ELR (cell line): ENCODE data around the gene CEP72.
A peak's percentile ranks its signal among the peaks of the same experiment; 100 is the strongest.
"Not testable (repeated sequence)": the region's sequence is repeated elsewhere in the genome, so short reads cannot be mapped to it uniquely, and the experiment has no call there.

Source experiments
- DNase-seq: peaks from one replicate; pipeline ENCODE4 v3.0.0-alpha.2; 2015; ENCODE audit warnings: low read depth

Gene CEP72, protein sequence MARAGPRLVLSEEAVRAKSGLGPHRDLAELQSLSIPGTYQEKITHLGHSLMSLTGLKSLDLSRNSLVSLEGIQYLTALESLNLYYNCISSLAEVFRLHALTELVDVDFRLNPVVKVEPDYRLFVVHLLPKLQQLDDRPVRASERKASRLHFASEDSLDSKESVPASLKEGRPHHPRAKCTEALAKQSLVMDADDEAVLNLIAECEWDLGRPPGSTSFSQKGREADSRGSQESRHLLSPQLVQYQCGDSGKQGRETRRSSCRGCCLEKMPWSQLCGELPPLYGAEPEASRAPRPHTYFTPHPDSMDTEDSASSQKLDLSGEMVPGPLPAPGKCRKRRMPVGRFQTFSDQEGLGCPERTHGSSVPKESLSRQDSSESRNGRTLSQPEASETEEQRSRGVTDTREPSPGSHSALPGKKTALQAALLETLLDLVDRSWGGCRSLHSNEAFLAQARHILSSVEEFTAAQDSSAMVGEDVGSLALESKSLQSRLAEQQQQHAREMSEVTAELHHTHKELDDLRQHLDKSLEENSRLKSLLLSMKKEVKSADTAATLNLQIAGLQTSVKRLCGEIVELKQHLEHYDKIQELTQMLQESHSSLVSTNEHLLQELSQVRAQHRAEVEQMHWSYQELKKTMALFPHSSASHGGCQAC

DNA sequence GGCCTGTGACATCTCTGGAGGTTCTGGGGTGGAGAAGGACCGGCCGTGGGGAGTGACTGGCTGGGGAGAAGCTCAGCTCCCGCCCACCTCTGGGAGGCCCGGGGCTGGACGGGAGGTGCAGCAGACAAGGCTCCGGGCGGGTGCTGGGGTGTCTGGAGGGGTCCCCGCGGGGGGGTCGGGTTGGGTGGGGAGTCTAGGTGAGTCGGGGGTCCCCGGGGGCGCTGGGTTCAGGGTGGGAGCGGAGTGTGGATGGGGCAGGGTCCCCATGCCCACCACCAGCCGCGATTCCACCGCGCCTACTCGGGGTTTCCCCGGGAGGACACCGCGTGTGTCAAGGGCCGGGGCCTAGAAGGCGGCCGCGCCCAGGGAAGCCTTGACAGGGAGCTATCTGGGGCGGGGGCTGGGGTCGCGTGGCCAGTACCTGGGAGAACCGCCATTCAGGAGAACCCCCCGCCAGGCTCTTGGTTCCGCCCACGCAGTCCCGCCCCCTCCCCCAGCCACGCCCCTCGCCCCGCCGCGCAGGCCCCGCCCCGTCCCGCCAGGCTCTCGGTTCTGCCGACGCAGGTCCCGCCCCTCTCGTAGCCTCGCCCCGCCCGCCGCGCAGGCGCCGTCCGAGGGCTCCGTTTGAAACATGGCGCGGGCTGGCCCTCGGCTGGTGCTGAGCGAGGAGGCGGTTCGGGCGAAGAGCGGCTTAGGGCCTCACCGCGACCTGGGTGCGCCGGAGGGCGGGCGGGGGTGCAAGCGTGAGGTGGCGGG, at the start of gene CEP72:
Gene CEP72 (plus strand): TSS at position 610 of the 756 bp plus-strand sequence. CDS start 22 bp downstream, at position 632.
- DNase-seq = peak; percentile 88

DNA sequence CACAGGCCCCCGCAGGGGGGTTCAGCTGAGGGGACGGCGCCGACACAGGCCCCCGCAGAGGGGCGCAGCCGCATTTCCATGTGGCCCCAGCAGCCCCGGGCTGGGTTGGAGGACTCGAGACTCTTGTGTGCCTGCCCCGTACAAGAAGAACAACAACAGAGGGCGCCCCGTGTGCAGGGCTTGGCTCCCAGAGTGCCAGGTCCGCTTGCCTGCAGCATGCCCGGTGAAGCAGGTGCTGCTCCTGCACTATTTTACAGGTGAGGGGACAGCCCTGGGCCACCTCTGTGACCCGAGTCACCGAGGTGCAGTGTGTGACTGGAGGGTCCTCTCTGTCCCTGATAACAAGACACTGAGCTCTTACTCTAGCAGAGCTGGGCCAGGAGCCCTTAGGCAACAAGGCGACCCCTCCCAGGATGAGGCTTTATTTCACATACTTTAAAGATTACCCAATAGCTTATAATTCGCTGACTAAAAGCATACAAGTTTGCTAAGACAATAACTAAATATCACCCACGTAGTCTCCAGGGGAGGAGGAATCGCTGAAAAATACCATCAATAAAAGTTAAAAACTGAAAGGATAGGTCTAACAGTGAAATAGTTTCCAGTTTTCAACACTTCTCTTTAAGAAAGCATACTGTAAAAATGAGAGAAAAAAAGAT, 46.2 kb upstream of the CEP72 start:
- no peak for DNase-seq

DNA sequence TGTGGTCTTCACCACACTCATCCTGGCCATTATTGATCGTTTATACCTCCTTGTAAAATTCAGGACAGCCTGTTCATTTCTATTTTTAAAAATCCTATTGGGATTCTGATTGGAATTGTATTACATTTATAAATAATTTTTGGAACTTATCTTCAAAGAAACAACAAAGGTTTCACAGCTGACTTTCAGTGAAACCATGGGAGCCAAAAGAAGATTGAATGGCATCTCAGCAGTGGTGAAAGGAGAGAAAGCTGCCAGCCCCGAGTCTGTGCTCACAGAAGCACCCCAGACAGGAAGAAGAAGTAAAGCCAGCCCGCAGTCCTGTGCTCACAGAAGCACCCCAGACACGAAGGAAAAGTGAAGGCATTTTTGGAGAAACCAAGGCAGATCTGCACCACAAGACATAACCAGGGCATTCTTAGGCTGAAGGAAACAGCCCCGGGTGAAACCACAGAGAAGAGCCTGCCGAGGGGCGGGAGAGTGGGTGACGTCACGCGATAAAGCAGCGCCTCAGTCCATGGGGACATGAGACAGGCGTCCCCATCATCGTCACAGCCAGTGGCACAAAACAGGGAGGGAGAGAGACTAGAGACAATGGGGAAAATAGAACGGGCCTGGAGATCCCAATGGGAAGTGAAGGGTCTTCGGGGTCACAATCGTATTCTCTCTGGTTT, 45.4 kb upstream of the CEP72 start:
- DNase-seq = no peak

DNA sequence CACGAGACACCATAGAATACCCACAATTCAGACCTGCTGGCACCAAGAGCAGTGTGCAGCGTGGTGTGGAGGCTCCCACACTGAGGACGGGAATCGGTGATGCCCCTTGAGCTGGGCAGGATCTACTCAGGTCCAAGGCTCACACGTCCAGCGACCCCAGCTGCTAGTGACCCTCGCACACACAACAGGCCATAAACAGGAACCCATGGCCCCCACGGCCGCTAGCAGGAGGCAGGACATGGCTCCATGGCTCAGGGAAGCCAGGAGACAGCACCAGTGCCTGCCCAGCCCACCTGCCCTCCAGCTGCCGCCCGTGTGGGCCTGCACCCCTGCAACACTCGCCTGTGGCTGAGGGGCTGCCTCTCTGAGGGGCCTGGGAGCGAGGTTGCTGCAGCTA, 44.5 kb upstream of the CEP72 start:
- no peak for DNase-seq

DNA sequence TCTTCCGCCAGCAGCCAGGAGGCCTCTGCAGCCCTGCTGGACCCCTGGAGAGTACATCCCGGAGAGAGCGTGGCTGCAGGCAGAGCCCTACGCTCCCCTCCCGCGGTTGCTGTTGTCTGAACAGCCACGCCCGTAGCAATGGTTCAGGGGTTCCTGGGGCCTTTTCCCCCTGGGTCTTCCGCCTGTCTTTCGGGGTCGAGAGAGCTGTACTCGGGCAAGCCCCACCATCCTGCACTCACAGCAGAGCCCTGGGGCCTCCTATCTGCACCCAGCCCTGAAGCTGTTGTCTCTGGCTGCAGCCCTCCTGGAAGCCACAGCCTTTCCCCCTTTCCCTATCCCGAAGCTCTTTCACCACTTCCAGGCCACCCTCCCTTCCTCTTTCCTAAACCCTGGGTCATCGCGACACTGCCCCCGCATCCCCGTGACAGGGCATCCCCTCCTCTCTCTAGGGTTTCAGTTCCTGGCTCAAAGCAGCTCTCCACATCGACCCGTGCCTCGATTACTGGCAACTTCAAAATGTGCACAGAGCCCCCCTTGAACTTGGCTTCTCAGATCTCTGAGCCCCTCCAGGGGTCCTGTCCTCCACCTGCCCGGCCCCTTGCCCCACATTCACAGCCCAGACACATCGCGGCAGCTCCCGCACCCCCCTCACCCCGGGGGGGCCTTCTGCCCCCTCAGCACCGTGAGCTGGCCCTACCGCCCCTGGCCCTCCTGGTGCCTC, 43.9 kb upstream of the CEP72 start:
- no peak for DNase-seq

DNA sequence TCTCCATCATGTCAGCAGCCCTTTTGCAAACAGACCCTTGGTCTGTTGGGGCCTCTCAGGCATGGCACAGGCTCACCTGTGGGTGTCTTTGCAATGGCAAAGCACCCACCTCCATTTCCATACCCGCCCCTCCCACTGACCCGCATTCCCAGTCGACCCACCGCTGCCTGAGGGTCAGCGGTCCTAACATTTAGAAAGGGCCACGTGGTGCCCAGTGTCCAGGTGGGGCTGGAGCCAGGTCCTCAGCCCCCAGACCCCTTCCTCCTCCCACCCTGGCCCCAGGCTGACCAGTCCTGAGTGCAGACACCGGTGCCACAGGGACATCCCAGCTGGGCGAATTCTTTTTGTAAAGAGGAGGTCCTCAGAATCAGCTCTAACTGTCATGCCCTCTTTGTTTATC, 43.3 kb upstream of the CEP72 start:
- no peak for DNase-seq

DNA sequence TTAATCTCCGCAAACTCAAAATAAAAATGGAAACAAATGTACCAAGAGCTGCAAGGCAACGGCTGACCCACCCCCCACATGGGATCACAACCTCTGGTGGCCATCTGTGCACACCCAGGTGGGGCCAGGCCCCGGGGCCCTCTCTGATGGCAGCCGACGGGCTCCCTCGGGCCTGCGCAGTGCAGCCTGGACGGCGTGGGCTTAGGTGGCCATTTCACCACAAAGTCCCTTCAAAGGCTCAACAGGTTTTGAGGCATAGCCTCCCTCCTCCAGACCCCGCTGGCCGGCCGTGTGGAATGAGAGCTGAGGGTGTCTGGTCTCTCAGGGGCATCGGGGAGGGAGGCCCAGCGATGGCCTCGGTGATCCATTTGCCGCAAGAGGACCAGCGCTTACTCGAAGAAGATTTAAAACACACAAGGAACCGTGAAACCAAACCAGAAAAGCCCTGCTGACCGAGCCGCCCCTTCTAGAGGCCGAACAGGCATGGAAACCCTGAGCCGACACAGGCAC, 42.7 kb upstream of the CEP72 start:
- DNase-seq = no peak

DNA sequence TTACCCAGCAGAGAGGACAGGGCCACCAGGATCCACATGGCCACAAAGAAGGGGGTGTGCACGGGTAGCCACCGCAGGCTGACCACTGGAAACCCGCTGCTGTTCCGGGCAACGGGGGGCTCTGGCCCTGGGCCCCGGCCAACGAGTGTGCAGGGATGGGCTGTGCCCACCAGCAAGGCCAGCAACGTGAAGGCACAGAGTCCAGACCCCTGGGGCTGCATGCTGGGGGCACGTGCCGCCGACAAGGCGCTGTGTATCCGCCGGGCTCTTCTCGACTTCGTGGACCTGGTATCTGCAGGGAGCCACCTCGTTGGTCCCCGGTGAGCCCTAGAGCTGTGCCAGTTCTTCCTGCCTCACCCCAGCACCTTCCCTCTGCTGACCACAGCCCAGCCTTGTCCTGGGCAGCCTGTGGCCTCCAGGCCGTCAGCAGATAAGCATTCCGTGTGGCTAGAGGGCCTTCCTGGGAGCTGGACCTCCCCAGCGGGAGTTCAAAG, 42.2 kb upstream of the CEP72 start:
- DNase-seq = no peak

DNA sequence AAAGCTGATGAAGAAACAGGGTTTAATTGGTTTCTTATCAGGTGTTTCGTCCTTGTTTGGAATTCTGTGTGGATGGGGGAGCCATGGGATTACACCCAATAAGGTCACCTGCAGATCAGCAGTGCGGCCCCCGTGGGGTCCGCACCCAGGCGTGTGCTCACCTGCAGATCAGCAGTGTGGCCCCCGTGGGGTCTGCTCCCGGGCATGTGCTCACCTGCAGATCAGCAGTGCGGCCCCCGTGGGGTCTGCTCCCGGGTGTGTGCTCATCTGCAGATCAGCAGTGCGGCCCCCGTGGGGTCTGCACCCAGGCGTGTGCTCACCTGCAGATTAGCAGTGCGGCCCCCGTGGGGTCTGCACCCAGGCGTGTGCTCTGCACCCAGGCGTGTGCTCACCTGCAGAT, 41.7 kb upstream of the CEP72 start:
- no peak for DNase-seq

DNA sequence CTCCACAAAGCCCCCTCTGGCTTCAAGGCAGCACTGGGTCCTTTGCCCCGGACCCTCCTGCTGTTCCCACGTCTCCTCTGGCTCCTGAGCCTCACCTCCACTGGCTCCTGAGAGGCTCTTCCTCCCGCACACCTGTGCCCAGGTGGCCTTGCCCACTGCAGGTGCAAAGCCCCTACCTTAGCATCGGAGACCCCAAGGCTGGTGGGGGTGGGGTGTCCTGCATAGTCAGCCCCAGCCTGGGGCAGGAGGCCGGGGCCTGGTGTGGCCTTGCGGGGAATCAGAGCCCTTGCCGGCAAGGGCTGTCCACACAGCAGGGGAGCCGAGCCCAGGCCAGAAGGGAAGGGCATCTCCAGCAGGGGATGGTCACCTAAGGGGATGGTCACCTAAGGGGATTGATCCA, 41.3 kb upstream of the CEP72 start:
- no peak for DNase-seq

DNA sequence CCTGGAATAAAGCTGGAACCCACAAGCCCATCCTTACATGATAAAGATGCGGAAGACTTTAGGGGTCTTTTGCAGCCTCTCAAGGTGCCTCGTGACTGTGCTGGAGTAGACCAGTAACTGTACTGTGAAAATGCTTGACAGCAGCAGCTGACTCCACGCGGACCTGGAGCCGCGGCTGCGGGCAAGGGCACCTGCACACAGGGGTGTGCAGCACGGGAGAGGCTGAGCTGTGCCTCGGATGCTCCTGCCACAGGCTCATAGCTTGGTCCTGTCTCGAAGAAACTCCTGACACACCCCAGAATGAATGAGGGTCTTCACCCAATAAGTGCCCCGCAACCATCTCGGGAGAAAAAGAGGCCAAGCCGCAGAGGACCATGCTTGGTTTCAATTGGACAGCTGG, 40.3 kb upstream of the CEP72 start:
- DNase-seq = no peak

DNA sequence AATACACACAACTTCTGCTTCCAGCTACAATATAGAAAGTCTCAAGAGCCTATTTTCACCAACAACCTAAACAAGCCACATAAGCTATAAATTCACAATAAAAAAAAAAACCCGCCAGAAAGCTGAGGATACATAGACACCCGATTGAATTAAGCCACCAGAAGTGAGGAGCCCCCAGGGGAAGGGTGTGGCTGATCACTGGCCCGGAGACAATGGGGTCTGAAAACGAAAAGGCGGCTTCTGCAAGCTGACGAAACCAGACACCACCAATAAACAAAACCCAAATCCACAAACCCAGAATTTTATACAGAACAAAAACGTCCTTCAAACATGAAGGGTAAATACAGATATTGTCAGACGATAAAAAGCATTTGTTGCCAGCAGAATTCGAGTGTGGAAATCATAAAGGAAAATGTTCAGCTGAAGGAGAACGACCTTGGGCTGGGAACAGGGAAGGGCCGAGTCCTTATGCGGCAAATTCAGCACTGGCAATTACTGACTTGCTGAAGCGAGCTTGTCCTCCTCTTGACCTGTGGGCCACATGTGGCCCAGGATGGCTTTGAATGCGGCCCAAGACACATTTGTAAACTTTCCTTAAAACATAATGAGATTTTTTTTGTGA, 39.6 kb upstream of the CEP72 start:
- DNase-seq = no peak

DNA sequence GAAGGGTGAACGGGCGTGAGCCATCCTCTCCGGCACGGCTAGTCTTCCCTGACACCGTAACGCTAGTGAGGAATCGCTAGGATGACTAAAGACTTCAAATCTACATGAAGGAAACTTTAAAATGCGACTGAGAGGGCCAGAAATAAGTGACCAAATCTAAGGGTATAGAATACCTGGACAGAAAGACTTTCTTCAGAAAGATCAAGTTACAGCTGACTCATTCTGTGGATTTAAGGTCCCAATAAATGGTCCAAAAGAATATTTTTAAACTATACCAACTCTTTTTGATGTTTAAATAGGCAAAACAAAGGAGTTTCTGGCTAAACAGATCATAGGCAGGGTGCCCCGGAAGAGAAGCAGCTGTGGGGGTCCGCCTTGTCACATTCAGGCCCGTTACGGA, 38.9 kb upstream of the CEP72 start:
- DNase-seq = no peak

DNA sequence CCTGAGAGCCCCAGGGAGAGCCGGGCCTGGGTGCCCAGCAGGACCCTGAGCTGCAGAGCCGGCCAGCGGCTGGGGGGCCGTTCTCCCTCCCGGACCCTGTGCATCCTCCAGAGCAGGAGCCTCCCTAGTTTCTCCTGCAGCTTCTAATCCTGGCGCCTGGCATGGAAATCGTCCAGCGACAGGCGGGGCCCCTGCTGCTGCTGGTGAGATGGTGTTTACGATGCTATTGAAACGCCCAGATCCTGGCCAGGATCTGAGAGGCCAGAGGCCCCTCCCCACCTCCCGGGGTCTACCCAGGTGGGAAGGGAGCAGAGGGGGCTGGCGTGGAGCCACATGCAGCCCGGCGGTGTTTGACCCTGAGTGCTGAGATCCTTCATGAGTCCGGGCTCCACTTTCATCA, 38.2 kb upstream of the CEP72 start:
- DNase-seq = no peak

DNA sequence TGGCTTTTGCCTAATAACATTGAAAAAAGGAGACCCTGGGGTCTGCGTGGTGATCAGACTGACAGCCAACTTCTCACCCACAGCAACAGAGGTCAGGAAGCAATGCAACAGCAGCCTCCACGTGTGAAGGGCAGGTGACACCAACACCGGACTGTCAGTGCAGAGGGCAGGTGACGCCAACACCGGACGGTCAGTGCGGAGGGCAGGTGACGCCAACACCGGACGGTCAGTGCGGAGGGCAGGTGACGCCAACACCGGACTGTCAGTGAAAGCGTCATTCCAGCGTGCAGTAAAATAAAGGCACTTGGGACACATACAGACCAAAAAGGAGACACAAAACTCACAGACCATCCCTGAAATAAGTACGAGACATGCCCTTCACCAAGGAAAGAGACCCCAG, 37.2 kb upstream of the CEP72 start:
- DNase-seq = no peak

DNA sequence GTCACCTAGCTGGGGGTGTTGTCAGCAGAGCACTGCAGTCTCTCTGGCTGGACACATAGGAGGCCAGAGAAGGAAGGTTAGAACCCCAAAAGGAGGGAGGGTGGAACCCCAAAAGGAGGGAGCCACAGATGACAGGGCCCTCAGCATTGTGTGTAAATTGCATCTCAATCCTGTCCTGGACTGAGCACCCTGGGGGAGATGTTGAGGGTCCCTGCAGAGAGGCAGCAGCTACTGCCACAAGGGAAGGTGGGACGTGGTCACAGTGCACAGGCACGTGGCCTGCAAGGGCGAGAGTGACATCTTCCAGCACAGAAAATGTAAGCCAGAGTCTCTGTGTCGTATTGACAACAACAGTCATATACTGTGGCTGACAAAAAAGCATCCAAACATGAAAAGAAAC, 36.5 kb upstream of the CEP72 start:
- no peak for DNase-seq

DNA sequence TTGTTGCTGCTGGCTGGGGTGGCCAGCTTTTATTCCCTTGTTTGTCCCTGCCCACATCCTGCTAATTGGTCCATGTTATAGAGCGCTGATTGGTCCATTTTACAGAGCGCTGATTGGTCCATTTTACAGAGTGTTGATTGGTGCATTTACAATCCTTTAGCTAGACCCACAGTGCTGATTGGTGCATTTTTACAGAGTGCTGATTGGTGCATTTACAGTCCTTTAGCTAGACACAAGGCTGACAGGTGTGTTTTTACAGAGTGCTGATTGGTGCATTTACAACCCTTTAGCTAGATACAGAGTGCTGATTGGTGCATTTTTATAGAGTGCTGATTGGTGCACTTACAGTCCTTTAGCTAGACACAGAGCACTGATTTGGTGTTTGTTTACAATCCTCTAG, 34.9 kb upstream of the CEP72 start:
- not testable (repeated sequence) for DNase-seq

DNA sequence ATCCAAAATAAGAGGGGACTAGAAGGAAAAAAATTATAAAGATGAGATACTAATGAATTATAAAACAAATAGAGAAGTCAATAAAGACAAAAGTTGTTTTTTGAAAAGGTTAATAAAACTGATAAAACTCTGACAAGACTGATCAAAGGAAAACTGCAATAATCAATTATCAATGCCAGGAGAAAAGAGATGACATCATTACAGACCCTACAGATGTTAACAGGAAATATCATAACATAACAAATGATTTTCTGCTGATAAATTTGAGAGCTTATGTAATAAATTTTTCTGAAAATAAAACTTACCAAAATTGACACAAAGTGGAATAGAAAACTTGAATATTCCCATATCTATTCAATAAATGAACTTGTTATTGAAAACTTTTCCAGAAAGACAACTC, 34.3 kb upstream of the CEP72 start:
- DNase-seq = no peak

DNA sequence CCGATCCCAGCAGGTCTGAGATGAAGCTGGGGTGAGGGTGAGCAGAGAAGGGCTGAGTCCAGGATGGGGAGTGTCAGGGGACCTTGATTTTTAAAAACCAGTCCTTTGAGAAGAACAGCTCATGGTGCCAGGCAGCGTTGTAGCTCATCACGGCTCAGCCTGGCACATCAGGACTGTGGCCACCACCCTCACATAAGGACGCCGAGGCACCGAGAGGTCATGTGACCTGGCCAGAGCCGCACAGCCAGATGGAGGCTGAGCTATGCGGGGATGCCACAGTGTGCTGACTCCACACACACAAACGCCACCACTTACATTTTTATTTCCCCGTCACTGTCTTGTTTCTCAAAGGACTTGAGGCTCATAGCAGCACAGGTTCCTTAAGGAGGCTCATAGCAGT, 32.9 kb upstream of the CEP72 start:
- no peak for DNase-seq

DNA sequence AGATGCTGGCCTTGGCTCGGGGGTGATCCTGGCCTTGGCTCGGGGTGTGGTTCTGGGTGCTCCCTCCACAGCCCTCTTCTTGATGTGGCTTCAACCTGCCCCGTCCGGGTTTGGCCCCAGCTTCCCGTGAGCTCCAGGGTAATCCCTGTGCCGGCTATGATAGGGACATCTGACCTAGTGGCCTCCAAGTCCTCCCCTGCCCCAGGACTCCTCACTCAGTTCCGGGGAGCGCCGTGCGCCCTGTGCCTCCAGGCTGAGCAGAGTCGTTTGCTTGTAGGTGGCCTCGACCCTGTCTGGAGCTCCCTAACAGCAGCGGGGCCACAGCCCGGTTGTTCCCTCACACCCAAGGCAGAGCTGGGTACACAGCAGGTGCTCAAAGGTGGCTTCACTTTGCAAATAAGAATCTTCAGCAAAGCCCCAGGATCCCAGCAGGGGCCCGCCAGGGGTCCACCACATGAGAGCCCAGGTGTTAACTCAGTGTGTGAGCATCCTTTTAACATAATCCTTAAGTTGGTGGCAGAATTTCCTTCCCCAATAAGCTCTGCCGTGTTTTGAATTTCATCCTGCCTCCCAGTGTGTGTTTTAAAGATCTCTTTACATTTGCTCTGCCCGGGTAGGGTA, 32.3 kb upstream of the CEP72 start:
- no peak for DNase-seq
